GM19467 (cell line): ENCODE measurements around the gene TNFAIP6.
"Not testable (repeated sequence)": the region's sequence is repeated elsewhere in the genome, so short reads cannot be mapped to it uniquely, and the experiment has no call there.

Source experiments
- ATAC-seq: cut with Tn5 transposase; IDR thresholded peaks from one replicate; pipeline ENCODE4 v1.9.1; 2021; ENCODE audit warnings: mild to moderate bottlenecking, moderate library complexity; ENCODE audit not compliant: unreplicated experiment

Gene TNFAIP6, protein sequence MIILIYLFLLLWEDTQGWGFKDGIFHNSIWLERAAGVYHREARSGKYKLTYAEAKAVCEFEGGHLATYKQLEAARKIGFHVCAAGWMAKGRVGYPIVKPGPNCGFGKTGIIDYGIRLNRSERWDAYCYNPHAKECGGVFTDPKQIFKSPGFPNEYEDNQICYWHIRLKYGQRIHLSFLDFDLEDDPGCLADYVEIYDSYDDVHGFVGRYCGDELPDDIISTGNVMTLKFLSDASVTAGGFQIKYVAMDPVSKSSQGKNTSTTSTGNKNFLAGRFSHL

DNA sequence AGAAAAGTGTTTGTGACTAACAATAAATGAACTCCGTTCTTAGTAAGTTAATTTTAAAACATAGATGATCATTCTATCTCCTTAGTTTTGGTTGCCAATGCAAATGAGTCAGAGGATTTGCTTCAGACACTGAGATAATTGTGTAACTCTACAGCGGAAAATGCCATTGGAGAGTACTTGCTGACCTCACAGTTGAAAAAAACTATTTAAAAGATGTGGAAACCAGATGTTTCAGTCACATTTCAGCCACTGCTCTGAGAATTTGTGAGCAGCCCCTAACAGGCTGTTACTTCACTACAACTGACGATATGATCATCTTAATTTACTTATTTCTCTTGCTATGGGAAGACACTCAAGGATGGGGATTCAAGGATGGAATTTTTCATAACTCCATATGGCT lies at the start of gene TNFAIP6:
Gene TNFAIP6 (plus strand): TSS at position 234 of the 400 bp plus-strand sequence. CDS start 75 bp downstream, at position 309.
- ATAC-seq: no peak

- not testable (repeated sequence) for ATAC-seq
Observed at GRCh38 chr2:151310313-151310712, 47.1 kb upstream of the TNFAIP6 start.

DNA sequence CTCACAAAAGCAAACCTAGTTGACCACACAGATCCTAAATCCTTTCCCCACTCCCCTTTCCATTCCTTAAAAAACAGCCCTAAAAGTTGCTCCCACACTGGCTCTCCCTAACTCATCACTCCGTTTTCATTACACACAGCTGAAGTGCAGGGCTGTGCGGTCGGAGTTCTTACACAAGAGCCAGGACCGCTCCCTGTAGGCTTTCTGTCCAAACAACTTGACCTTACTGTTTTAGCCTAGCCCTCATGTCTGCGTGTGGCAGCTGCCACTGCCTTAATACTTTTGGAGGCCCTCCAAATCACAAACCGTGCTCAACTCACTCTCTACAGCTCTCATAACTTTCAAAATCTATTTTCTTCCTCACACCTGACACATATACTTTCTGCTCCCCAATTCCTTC lies 45.0 kb upstream of the TNFAIP6 start:
- not testable (repeated sequence) for ATAC-seq

- no peak for ATAC-seq
Observed at GRCh38 chr2:151315381-151315903, 42.0 kb upstream of the TNFAIP6 start.

GRCh38 chr2:151325581-151326095 lies 31.8 kb upstream of the TNFAIP6 start:
- no peak for ATAC-seq

DNA sequence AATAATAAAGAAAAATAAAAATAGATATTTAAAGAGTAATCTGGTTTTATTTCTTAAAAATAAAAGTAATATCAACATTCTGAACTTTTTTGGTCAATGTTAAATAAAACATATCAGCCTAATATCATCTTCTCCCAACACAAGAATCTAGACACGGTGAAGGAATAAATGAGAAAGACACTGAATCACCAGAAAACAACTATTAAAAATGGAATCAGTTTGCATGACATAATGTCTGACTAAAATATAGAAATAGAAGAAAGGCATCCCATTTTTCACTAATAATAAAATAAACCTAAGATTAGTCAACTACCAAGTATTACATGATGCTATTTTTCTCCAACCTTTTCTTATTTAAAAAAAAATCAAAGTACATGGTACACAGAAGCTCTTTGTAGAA lies 30.8 kb upstream of the TNFAIP6 start:
- ATAC-seq: no peak

- ATAC-seq: no peak
Observed at GRCh38 chr2:151329998-151330397, 27.4 kb upstream of the TNFAIP6 start.

DNA sequence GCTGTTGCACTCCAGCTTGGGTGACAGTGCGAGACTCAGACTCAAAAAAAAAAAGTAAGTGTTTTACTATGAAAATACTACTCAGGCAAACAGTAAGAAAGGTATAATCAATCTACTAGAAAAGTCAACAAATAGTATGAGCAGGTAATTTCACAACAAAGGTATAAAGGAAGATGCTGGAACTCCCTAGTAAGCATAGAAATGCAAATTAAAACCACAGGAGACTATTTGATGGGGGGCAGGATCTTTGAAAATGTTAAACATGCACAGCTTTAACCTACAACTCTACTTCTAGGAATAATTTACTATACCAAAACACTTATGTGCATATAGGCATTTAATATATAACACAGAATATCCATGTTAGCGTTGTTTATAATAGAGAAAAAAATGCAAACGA lies 24.3 kb upstream of the TNFAIP6 start:
- ATAC-seq: no peak

DNA sequence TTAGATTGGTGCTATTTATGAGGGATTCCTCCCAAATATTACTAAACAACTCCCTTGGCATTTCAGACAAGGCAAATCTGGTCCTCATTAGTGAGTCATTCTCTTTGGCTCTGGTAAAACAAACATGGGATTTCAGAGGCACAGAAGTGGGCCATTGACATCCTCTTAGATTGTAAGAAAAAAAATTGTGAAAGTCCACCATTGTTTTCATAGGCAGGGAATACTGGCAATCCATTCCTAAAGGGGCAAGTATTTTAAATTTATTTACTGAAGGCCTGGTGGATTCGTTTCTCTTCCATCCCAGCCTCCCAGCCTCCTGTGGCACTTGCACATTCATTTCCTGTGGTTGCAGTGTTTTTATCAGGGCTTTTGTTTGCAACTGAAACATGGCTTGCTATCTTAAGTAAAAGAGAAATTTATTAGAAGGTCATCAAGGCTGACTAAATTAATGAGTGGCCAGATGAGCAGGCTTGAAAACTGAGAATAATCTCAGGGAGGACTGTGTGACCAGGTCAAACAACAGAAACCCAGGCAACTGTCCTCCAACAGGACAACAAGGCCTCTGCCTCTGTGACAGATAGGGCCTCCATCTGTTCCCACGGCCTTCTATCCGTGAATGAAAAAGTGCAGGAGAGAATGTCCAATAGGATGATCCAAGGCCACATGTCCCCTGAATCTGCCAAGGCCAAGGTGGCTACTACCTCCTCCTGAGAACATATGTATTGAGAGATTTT lies 23.1 kb upstream of the TNFAIP6 start:
- no peak for ATAC-seq

DNA sequence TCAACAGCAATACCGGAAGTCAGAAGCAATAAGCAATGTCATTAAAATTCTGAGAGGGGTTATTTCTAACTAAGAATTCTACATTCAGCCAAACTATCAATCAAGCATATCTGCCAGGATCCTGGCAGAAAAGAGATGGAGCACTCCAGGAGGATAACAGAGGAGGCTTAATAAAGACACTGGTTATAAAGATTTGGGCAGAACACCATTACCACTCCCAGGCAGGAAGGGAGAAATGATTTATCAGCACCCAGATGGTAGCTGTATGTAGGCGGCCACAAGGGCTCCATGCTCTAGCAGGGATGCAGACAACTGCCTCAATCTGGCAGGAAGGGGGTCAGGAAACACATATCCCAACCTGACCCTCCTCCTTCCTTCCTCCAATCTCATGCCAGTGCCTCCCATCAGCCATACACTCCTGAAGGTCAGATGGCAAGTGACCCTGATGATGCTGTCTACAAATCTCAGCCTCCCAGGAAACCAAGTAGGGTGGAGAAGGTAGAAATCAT lies 20.5 kb upstream of the TNFAIP6 start:
- ATAC-seq: no peak

GRCh38 chr2:151337643-151338042 lies 19.7 kb upstream of the TNFAIP6 start:
- no peak for ATAC-seq

DNA sequence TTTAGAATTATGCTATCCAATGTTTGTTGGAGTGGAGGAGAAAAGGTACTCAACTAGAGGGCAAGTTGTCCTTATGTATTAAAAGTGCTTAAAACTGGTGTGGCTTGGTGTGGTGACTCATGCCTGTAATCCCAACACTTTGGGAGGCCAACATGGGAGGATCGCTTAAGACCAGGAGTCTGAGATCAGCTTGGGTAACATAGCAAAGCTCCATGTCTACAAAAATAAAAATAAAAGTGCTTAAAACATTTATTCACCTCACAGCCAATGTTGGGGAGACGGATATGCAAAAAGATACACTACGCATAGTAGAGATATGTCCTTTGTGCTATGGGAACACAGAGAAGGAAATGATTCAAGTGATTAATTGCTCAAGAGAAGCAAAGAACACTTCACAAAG lies 19.3 kb upstream of the TNFAIP6 start:
- ATAC-seq: no peak

DNA sequence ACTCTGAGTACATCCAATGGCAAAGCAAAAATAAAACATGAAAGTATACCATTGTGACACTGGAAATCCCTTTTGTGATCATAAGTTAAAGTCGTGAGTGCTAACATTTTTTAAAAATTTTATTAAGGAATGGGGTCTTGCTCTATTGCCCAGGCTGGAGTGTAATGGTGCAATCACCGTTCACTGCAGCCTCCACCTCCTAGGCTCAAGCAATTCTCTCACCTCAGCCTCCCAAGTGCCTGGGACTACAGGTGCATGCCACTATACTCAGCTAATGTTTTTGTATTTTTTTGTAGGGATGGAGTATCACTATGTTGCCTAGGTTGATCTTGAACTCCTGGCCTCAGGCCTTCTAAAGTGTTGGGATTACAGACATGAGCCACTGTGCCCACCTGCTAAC lies 14.3 kb upstream of the TNFAIP6 start:
- ATAC-seq: no peak

DNA sequence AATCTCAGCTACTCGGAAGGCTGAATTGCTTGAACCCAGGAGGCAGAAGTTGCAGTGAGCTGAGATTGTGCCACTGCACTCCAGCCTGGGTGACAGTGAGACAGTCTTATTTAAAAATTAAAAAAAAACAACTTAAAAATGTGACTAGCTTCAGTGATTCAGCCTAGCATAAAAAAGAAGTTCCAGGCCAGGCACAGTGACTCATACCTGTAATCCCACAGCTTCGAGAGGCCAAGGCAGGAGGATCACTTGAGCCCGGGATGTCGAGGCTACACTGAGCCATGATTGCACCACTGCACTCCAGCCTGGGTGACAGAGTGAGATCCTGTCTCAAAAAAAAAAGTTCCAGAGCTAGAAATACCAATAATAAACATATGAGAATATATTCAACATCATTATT lies 13.2 kb upstream of the TNFAIP6 start:
- not testable (repeated sequence) for ATAC-seq

DNA sequence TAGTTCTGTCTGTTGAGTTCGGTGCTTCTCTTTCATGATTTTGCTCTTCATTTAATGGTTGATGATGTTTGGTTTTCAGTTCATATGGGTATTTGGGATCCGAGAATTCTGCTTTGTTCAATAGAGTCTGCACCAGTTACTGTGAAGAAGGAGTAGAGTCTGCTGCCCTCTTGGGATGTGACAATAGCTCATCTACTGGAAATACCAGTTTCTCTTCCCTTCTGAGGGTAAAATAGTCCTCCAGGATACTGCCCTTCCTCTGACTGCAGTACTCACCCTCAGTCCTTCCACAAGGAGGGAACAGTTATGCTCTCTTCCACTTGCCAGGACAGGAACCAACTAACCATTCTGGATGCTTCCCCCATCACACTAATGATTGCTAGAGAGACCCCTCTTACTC lies 12.5 kb upstream of the TNFAIP6 start:
- no peak for ATAC-seq

- no peak for ATAC-seq
Observed at GRCh38 chr2:151347294-151347693, 10.1 kb upstream of the TNFAIP6 start.

DNA sequence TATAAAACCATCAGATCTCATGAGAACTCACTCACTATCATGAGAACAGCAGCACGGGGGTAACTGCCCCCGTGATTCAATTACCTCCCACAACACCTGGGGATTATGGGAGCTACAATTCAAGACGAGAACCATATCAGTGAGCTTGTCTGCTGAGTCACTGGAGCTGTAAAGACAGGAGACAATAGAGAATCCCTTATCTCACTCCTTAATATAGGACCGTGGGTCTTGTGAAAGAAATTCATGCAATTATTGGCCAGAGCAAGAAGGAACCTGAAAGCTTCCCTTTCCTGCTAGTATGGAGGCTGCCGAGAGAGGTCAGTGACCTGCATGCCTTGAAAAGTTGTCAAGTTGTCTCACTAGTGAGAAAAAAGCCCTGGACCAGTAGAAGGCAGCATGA lies 9.5 kb upstream of the TNFAIP6 start:
- ATAC-seq: no peak

GRCh38 chr2:151350579-151351195 lies 6.7 kb upstream of the TNFAIP6 start:
- ATAC-seq: no peak

DNA sequence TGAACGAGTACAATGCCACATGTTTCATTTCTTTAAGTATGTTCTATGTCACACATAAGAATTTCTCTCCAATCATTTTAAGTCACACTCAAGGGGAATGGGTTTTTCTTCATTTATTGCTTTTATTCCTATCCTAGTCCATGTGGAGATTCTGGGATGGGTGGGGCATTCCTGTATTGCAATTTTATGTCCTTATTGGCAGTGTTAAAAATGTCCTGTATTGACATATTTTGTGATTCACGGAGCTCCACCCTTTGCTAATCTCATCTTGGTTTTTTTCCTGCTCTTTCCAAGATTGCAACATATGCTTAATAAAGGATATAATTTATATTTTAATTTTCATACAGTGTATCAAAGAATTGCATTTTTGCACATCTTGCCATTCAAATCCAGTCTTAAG lies 3.4 kb upstream of the TNFAIP6 start:
- ATAC-seq: no peak

DNA sequence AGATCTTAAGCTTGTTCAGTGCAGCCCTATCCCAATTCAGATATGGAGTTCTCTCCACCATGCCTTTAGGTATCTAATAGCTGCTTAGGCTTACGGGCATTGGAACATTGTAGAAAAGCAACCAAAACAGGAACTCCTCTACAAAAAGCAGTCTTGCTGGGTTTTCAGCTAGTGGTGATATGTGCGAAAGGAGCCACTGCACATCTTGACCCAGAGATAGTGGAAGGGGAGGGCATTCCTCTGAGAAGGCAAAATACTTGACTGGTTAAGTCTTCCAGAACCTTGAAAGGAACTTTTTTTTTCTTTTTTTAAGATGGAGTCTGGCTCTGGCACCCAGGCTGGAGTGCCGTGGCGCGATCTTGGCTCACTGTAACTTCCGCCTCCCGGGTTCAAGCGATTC lies 2.6 kb upstream of the TNFAIP6 start:
- ATAC-seq: no peak

- ATAC-seq: no peak
Observed at GRCh38 chr2:151358166-151358970, 976 bp downstream of the TNFAIP6 start.
